Activated CD8-positive, alpha-beta memory T cell treated with anti-CD3 and anti-CD28 coated beads, Interleukin-2, amount 10 ng/mL, durations not matched to agents 7 days and 5 days (primary cell): ENCODE results near the gene SLX4IP. TPM values are rescaled to one million over a fixed set of nuclear protein-coding genes. Genes with fewer than 3 reads are reported as not detected.

ENCODE experiments used
- ATAC-seq: fragments of 150-1000 bp; cut with Tn5 transposase; one replicate; pipeline ENCODE4 v1.10.0; 2021; ENCODE audit warnings: moderate library complexity
- CTCF ChIA-PET: fragments of 350-600 bp; sonication (Branson Sonifier 250); formaldehyde crosslinking; loops from one replicate; lab custom pipeline; 2021; ENCODE audit warnings: antibody characterized with exemption; lab: Charles Lee
- DNase-seq: peaks from one replicate; pipeline ENCODE4 v3.0.0-alpha.2; 2020
- H3K27ac Mint-ChIP-seq: one replicate; pipeline ENCODE4 v1.8.0; 2021; ENCODE audit warnings: mild to moderate bottlenecking, mixed read lengths
- H3K27me3 Mint-ChIP-seq: one replicate; pipeline ENCODE4 v1.8.0; 2021; ENCODE audit warnings: mixed read lengths
- H3K36me3 Mint-ChIP-seq: one replicate; pipeline ENCODE4 v1.8.0; 2021; ENCODE audit warnings: mild to moderate bottlenecking, mixed read lengths
- H3K4me1 Mint-ChIP-seq: one replicate; pipeline ENCODE4 v1.8.0; 2021; ENCODE audit warnings: mixed read lengths
- H3K4me3 Mint-ChIP-seq: one replicate; pipeline ENCODE4 v1.8.0; 2021; ENCODE audit warnings: mild to moderate bottlenecking, moderate library complexity, mixed read lengths
- H3K9me3 Mint-ChIP-seq: one replicate; pipeline ENCODE4 v1.8.0; 2022; ENCODE audit warnings: low read depth, mixed read lengths
- total RNA-seq, 2 experiments: library from RNA; stranded (reverse); gene quantifications; one replicate each; pipeline ENCODE4 v1.2.3, GENCODE V29; 2021

SLX4IP gene
- total RNA-seq, 2 experiments from 2014 or later: 6.0 to 6.1 TPM

DNA sequence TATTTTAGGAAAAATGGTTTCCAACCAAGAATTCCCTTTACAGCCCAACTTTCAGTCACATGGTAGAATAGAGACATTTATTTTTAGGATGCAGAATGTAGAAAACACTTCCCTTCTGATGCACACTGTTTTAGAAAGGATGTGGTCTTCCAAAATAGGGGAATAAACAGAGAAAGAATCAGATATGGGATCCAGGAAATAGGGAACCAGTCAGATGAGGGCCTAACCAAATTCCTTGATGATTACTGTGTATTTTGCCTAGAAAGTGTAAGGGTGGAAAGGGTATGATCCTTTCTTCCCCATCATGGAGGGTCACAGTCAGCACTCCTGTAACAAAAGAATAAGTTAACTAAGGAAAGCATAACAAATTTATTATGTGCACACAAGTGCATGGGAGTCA, 27.4 kb downstream of the SLX4IP start:
- Mint-ChIP-seq H3K9me3 (peaks cover 12% of the 10 kb centered on the region), H3K27me3 (no peaks in the 10 kb centered on the region), H3K4me3 (no peak overlapping the region), H3K36me3 (peaks cover 52% of the 10 kb centered on the region), H3K27ac (no peak overlapping the region), H3K4me1 (peaks cover 17% of the 10 kb centered on the region)
- CTCF ChIA-PET: no interaction called here
- ATAC-seq: no peak
- DNase-seq: no peak

DNA sequence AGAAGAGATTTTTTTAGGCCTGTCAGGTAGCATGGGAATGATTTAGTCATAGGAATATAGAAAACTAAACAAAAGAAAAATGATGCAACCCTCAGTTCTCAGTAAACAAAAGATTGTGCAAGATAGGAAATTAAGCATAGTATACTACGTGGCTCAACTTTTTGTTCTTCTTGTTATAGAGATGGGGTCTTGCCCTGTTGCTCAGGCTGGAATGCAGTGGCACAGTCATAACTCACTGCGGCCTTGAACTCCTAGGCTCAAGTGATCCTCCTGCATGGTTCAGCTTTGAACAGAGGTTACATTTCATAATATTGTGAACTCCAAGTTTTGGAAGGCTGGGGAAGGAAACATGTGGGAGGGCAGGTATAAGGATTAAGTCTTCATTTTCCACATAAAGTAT, 28.5 kb downstream of the SLX4IP start:
- H3K4me1 Mint-ChIP-seq: peaks cover 22% of the 10 kb centered on the region
- DNase-seq (no peak), ATAC-seq (no peak)
- CTCF ChIA-PET: no interaction called here
- peaks cover 7% of the 10 kb centered on the region for H3K9me3 Mint-ChIP-seq
- no peak overlapping the region for H3K4me3 Mint-ChIP-seq
- H3K27ac Mint-ChIP-seq: no peak overlapping the region
- H3K36me3 Mint-ChIP-seq: peaks cover 44% of the 10 kb centered on the region
- no peaks in the 10 kb centered on the region for H3K27me3 Mint-ChIP-seq

DNA sequence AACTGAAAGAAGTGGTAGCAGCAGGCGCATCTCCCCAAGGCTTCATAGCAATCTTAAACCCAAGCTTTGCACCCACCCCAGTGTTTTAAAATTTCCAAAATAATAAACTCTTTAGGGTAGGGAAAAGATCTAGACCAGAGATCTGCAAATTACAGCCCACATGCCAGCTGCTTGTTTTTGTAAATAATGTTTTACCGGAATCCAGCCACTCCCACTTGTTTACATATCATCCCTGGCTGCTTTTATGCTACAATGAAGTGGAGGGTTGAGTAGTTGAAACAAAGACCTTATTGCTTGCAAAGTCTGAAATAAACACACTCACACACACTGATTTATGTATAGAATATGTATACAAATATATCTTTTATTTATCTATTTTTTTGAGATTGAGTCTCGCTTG, 30.0 kb downstream of the SLX4IP start:
- CTCF ChIA-PET: interaction anchor here (1.6 kb wide), 1 partner anchor 487 kb away, joined by 3 read pairs; no protein-coding TSS in a partner anchor
- H3K27me3 Mint-ChIP-seq: no peaks in the 10 kb centered on the region

DNA sequence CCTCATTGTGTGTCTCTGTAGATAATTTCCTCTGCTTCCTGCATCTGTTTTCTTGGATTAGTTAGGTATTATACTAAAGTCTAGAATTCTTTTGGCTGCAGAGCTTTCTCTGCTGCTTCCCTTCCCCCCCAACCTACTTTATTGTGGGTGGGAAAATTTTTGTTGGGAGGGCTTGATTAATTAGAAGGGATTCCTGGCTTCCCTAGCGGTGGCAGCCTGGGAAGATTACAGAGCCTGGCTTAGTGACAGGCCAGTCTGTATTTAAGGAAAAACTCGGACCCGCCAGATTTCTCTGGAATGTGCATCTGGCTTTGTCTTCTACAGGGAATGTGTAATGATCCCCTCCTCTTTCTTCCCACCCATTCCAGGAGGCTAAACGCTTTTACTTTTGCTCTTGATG, 31.2 kb downstream of the SLX4IP start:
- H3K36me3 Mint-ChIP-seq: peaks cover 20% of the 10 kb centered on the region
- CTCF ChIA-PET: interaction anchor here (1.1 kb wide), 1 partner anchor 21 kb away, joined by 4 read pairs; no protein-coding TSS in a partner anchor
- H3K27ac Mint-ChIP-seq: no peak overlapping the region
- ATAC-seq (no peak), DNase-seq (no peak)
- peaks cover 21% of the 10 kb centered on the region for H3K4me1 Mint-ChIP-seq
- no peaks in the 10 kb centered on the region for H3K27me3 Mint-ChIP-seq
- no peak overlapping the region for H3K4me3 Mint-ChIP-seq
- peaks cover 2% of the 10 kb centered on the region for H3K9me3 Mint-ChIP-seq

More for the DNA sequence above, 30.0 kb downstream of the SLX4IP start:
- no peak overlapping the region for H3K27ac Mint-ChIP-seq
- DNase-seq: no peak
- no peak overlapping the region for H3K4me3 Mint-ChIP-seq
- H3K4me1 Mint-ChIP-seq: peaks cover 24% of the 10 kb centered on the region
- H3K36me3 Mint-ChIP-seq: peaks cover 32% of the 10 kb centered on the region
- H3K9me3 Mint-ChIP-seq: peaks cover 5% of the 10 kb centered on the region
- ATAC-seq: no peak

DNA sequence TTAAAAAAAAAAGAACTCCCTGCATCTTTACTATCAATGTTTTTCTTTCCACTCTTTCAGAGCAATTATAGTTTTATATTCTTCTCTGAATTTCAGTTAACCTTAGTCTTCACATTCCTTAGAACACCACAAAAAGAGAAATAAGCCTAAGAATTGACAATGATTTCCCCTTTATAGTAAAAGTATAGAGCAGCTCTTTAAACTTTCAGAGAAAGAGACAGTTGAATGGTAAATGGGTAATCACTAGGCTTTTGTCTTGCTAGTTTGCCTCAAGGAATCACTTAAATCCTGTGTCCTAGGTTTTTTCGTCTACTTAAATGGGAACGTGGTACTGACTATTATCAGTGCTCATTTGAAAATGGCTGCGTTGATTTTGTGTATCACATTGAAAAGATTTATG, 31.8 kb downstream of the SLX4IP start:
- H3K27me3 Mint-ChIP-seq: no peaks in the 10 kb centered on the region
- no peak overlapping the region for H3K27ac Mint-ChIP-seq
- ATAC-seq: no peak
- no peak for DNase-seq
- H3K4me1 Mint-ChIP-seq: peaks cover 18% of the 10 kb centered on the region
- H3K36me3 Mint-ChIP-seq: peaks cover 19% of the 10 kb centered on the region
- CTCF ChIA-PET: interaction anchor here (1.1 to 2.3 kb wide), 2 partner anchors 21 to 70 kb away, joined by 4 to 9 read pairs; no protein-coding TSS in a partner anchor
- peaks cover 2% of the 10 kb centered on the region for H3K9me3 Mint-ChIP-seq
- no peak overlapping the region for H3K4me3 Mint-ChIP-seq

DNA sequence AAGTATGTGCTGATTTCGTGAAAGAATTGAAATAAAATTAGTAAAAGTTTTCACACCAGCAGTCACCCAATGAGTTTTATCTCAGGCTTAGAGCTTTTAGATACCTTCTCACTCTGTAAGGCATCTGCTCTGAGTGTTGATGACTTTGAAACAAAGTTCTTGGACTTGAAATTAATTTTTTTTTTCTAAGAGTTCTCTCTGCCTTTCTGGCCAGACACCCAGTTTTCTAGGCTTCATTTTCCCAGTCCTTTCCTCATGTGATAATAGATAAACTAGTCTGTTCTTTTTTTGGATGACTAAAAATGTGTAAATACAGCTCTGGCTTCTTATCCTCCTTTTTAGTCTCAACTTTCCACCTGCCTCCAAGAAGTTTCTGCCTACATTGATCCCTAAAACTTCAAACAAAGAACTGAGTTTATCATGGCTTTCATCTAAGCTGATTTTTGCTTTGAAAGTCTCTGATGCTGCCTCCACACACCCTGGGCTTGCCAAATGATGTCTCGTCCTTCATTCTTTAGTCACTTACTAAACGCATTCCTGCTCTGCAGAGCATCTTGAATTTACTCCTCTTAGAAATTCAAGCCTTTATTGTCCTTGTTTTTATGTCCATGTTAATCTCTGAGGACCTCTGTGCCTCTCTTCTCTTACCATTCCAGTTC, 32.7 kb downstream of the SLX4IP start:
- no peak overlapping the region for H3K27ac Mint-ChIP-seq
- no peak for ATAC-seq
- no peak for DNase-seq
- no peak overlapping the region for H3K4me3 Mint-ChIP-seq
- H3K27me3 Mint-ChIP-seq: no peaks in the 10 kb centered on the region
- H3K36me3 Mint-ChIP-seq: peaks cover 13% of the 10 kb centered on the region
- H3K4me1 Mint-ChIP-seq: peaks cover 15% of the 10 kb centered on the region
- H3K9me3 Mint-ChIP-seq: no peaks in the 10 kb centered on the region
- CTCF ChIA-PET: interaction anchor here (1.0 to 2.3 kb wide), 4 partner anchors 41 to 228 kb away, joined by 3 to 9 read pairs (median 4); no protein-coding TSS in a partner anchor

DNA sequence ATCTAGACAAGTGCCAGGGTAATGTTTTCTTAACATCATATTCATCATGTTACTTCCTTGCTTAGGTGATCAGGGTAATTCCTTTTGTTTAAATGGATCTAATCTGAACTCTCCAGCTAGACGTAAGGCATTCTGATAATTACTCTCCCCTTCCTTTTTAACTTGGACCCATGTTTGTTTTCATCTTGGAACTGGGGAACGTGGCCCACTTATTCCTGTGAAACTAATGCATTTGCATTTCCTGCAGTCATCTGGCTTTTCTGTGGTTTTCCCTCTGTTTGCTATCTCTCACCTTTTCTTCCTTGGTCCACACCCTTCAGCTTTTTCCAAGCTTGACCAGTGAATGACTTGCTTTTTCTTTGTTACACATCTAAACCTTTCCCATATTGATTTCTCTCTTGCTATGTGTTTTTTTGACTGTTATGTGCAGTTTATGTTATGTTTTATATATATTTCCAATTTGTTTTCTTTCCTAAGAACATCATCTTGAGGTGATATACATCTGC, 33.3 kb downstream of the SLX4IP start:
- Mint-ChIP-seq H3K4me3 (no peak overlapping the region), H3K27me3 (no peaks in the 10 kb centered on the region), H3K9me3 (no peaks in the 10 kb centered on the region), H3K4me1 (peaks cover 10% of the 10 kb centered on the region), H3K36me3 (peaks cover 10% of the 10 kb centered on the region), H3K27ac (no peak overlapping the region)
- no peak for ATAC-seq
- DNase-seq: no peak
- CTCF ChIA-PET: interaction anchor here (1.0 to 2.3 kb wide), 4 partner anchors 42 to 227 kb away, joined by 3 to 9 read pairs (median 4); no protein-coding TSS in a partner anchor

DNA sequence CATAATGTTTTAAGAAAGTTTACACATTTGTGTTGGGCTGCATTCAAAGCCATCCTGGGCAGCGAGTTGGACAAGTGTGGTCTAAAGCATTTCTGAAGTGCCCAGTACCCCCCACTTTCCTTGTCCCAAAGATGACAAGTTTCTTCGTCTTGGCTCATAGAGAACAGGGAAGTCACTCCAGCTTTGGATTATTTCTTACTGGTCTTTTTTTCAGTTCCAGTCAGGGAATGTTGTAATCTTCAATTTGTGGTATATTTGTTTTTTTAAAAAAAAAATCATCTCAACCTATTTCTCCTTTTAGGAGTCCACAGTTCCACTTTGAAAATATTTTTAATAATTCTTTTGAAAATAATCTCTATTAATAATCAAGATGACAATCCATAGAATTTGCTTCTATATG, 34.0 kb downstream of the SLX4IP start:
- Mint-ChIP-seq H3K9me3 (no peaks in the 10 kb centered on the region), H3K27me3 (no peaks in the 10 kb centered on the region), H3K27ac (no peak overlapping the region), H3K36me3 (peaks cover 3% of the 10 kb centered on the region), H3K4me1 (peaks cover 7% of the 10 kb centered on the region), H3K4me3 (no peak overlapping the region)
- no peak for ATAC-seq
- CTCF ChIA-PET: interaction anchor here (1.0 to 2.3 kb wide), 4 partner anchors 42 to 227 kb away, joined by 3 to 9 read pairs (median 4); no protein-coding TSS in a partner anchor
- DNase-seq: no peak

DNA sequence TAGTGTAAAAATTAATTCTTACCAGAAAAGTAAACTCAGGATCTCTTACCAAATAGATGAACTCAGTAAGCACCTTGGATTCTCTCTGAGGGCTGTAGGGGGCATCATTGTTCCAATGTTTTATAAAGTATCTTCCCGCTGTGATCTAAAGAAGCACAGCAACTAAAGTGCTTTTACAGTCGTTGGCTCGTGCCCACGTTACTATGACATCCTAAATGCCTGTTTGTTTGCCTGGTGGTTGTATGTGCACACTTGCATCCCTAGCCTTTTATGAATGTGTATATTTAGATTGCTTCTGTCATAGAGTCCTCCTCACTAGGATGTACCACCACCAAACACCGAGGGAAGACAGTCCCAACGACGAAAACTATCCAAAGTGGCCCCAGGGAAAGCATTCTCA, 34.5 kb downstream of the SLX4IP start:
- Mint-ChIP-seq H3K9me3 (no peaks in the 10 kb centered on the region), H3K27ac (no peak overlapping the region), H3K36me3 (peaks cover 2% of the 10 kb centered on the region), H3K27me3 (no peaks in the 10 kb centered on the region), H3K4me1 (peaks cover 7% of the 10 kb centered on the region), H3K4me3 (no peak overlapping the region)
- CTCF ChIA-PET: interaction anchor here (1.1 to 1.4 kb wide), 2 partner anchors 55 to 67 kb away, joined by 3 to 4 read pairs; no protein-coding TSS in a partner anchor
- peak; percentile 44 for DNase-seq
- peak; percentile 64 for ATAC-seq

DNA sequence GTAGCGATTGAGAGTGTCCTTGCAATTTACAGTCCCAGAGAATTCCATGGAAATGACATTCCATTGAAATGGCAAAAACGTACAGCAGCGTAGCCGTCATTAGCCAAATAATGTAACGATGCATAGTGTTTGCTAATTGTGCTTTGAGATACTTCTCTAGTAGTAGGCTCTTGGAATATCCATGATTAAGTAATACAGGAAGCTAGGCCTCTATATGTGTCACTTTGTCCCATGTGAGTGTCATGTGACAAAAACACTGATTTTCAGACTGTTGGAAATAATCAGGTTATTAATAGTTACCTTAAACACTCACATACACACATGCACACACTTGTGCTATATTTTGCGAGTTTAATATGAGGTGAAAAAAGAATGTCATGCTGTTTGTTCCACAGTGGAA, 35.2 kb downstream of the SLX4IP start:
- H3K27ac Mint-ChIP-seq: no peak overlapping the region
- peaks cover 11% of the 10 kb centered on the region for H3K4me1 Mint-ChIP-seq
- DNase-seq (no peak), ATAC-seq (no peak)
- no peaks in the 10 kb centered on the region for H3K27me3 Mint-ChIP-seq
- CTCF ChIA-PET: interaction anchor here (1.1 to 1.4 kb wide), 2 partner anchors 55 to 66 kb away, joined by 3 to 4 read pairs; no protein-coding TSS in a partner anchor
- no peak overlapping the region for H3K4me3 Mint-ChIP-seq
- peaks cover 2% of the 10 kb centered on the region for H3K36me3 Mint-ChIP-seq
- no peaks in the 10 kb centered on the region for H3K9me3 Mint-ChIP-seq

DNA sequence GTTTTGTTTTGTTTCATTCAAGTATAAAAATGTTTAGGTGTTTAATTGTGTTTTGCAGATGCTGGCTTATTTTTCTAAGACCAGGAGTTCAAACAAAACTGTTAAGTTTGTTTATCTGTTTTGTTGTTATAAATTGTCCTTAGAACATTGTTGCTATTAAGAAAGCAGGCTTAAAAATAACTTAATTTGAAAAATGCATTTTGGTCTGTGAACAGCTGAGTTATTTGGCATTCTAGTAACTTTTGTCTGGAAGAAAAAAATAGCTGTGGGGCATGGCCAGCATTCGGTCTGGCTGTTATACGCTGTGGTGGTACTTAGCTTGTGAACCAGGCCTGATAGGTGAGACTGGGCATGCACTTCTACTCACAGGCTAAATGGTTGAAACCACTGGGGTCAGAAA, 37.8 kb downstream of the SLX4IP start:
- ATAC-seq (no peak), DNase-seq (no peak)
- H3K27ac Mint-ChIP-seq: no peak overlapping the region
- no peaks in the 10 kb centered on the region for H3K27me3 Mint-ChIP-seq
- no peaks in the 10 kb centered on the region for H3K9me3 Mint-ChIP-seq
- CTCF ChIA-PET: interaction anchor here (1.3 kb wide), 1 partner anchor 64 kb away, joined by 4 read pairs; no protein-coding TSS in a partner anchor
- peaks cover 2% of the 10 kb centered on the region for H3K36me3 Mint-ChIP-seq
- H3K4me3 Mint-ChIP-seq: no peak overlapping the region
- H3K4me1 Mint-ChIP-seq: peaks cover 23% of the 10 kb centered on the region

DNA sequence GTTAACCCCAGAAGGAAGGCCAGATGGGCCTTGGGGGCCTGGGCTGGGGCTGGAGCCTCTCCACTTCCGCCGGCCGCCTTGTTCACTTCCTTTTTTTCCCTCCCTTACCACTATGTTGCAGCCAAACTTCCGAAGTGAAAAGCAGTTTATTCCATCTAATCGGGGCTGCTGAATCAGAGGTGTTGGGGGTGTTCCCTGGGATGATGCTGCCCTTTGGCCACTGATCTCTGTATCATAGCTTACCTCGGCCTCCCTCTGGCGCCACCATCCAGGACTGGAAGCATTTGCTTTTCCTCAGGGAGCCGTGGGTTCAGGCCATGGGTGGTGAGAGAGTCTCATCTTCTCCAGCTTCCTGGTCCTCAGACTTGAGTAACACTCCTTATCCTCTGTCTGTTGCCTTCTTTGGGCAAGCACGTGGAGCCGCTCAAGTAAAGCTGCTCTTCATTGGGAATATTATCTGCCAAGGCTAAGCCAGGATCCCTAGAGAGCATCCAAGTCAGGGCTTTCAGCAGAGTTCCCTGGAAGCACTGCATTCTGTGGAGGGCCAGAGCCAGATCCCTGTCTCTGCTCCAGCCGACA, 39.6 kb downstream of the SLX4IP start:
- Mint-ChIP-seq H3K36me3 (peaks cover 2% of the 10 kb centered on the region), H3K27ac (no peak overlapping the region), H3K4me1 (peaks cover 19% of the 10 kb centered on the region), H3K27me3 (no peaks in the 10 kb centered on the region), H3K9me3 (no peaks in the 10 kb centered on the region), H3K4me3 (no peak overlapping the region)
- CTCF ChIA-PET: interaction anchor here (0.7 kb wide), 1 partner anchor 36 kb away, joined by 3 read pairs; no protein-coding TSS in a partner anchor
- ATAC-seq: no peak
- DNase-seq: no peak

DNA sequence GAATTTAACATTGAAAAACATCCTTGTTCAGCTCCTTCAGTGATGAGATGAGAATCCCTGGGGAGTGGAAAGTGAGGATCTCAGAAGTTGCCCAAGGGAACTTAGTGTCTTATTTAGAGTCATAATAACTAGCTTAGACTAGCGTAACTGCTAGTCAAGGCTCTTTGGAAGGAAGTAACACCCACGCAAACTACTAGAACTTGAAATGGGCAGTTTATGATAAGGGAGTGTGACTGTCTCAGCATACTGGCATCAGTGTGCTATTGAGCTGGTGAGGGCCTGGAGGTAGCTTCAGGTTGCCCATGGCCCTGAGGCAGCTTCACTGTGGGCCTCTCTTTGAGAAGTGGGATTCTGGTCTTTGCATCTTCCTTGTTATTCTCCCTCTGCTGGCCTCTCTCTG, 40.1 kb downstream of the SLX4IP start:
- Mint-ChIP-seq H3K4me1 (peaks cover 18% of the 10 kb centered on the region), H3K27me3 (no peaks in the 10 kb centered on the region), H3K36me3 (peaks cover 2% of the 10 kb centered on the region), H3K27ac (no peak overlapping the region), H3K9me3 (no peaks in the 10 kb centered on the region), H3K4me3 (no peak overlapping the region)
- CTCF ChIA-PET: interaction anchor here (0.7 kb wide), 1 partner anchor 36 kb away, joined by 3 read pairs; no protein-coding TSS in a partner anchor
- DNase-seq (no peak), ATAC-seq (no peak)
